ENCODE measurements around the gene LRCH1.

LRCH1 gene

GRCh38 chr13:46641274-46642081 lies 88.5 kb downstream of the LRCH1 start:
- no peak for DNase-seq

- DNase-seq = no peak
Measured at GRCh38 chr13:46642254-46642653, 89.3 kb downstream of the LRCH1 start.

GRCh38 chr13:46643165-46643777 lies 90.3 kb downstream of the LRCH1 start:
- DNase-seq = no peak

DNA sequence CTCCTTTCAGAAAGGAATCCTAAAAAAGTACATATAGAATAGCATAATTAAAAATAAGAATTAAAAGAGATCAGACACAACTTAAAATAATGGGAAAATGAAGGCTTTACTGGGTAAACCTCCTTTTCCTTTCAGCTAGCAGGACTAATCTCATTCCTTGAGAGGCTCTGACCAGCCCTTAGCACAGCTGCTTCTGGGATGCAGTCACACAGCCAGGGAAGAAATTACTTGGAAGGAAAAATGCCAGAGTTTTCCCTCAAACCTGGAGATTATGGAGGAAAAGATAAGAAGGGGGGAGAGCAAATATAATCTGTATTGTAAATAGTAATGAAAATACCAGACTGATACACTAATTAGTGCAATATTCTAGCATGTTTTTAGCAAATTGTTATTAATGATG lies 91.8 kb downstream of the LRCH1 start:
- no peak for DNase-seq

- no peak for DNase-seq
Measured at GRCh38 chr13:46647512-46648065, 94.6 kb downstream of the LRCH1 start.

- DNase-seq = peak; percentile 30
Measured at GRCh38 chr13:46648166-46648607, 95.2 kb downstream of the LRCH1 start.

DNA sequence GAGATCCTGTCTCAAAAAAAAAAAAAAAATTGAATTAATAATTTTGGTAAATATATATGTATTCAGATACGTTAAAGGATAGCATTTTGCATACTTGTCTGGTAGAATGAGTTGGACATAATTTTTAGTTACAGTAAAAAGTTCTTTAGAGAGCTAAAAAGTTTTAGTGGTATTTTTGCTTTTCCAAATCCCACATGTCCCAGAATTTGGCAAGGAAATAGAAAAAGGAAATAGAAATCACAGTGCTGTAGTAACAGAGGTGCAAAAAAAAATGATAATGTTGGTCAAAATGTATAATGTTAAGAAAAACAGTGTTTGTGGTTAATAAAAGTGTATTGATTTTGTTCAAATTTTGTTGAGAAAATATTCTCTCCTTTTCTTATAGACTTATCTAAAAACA lies 96.8 kb downstream of the LRCH1 start:
- DNase-seq = no peak

GRCh38 chr13:46654951-46655350 lies 102.0 kb downstream of the LRCH1 start:
- no peak for DNase-seq

- DNase-seq = no peak
Measured at GRCh38 chr13:46655377-46656180, 102.6 kb downstream of the LRCH1 start.

GRCh38 chr13:46656786-46657185 lies 103.8 kb downstream of the LRCH1 start:
- DNase-seq = no peak

DNA sequence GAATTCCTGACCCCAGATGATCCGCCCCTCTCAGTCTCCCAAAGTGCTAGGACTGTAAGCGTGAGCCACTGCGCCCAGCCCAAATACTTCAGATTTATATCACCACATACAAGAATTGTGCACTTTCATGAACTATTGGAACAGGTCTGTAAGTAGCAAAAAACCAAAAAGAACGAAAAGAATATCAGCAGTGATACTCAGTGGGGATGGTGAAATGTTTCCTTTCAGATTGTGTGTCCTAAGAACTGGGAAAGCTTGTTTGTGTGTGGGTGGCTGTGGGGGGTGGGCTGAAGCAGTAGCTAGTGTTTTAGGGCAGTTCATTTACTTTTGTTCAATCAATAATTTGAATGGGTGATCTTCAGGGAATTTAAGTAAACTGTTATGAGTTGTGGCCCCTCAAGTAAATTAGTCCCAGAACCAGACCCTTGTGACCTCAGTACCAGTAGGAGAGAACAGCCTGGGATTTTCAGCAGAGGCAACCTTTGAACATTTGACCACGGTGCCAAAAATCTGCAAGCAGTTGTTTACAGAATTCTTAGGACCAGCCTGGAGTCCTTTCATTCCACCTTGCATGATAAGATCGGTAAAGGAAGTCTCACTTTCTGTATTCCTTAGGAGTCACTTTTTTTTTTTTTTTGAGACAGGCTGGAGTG lies 106.6 kb downstream of the LRCH1 start:
- no peak for DNase-seq

DNA sequence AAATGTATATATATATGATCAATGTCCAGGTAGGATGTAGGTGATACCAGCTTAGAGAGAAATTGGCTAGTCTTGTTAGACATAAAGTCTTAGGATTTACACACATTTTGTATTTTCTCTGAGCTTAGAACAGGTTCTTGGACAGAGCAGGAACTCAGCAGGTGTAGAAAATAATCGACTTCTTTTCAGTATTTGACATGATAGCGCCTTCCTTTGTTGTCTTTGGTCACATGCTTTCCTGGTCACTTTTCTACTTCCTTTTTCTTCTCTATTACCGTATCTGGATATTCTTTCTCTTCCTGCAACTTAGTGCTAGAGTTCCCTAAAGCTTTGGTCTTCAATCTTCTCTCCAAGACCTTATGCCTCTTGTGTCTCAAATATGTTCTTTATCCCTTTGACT lies 107.4 kb downstream of the LRCH1 start:
- no peak for DNase-seq

- no peak for DNase-seq
Measured at GRCh38 chr13:46660857-46661256, 107.9 kb downstream of the LRCH1 start.

- DNase-seq = no peak
Measured at GRCh38 chr13:46662690-46663089, 109.7 kb downstream of the LRCH1 start.

GRCh38 chr13:46663206-46664037 lies 110.5 kb downstream of the LRCH1 start:
- DNase-seq = no peak

DNA sequence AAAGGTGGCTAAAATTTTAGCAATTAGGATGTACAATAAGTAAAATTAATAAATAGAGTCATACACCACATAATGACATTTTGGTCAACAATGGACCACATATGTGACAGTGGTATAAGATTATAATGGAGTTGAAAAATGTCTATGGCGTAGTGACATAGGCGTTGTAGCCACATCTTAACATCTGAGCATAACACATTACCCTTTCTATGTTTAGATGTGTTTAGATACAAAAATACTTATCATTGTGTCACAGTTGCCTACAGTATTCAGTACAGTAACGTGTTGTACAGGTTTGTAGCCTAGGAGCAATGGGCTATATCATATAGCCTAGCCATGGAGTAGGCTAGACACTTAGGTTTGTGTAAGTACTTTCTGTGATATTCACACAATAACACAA lies 111.2 kb downstream of the LRCH1 start:
- no peak for DNase-seq

DNA sequence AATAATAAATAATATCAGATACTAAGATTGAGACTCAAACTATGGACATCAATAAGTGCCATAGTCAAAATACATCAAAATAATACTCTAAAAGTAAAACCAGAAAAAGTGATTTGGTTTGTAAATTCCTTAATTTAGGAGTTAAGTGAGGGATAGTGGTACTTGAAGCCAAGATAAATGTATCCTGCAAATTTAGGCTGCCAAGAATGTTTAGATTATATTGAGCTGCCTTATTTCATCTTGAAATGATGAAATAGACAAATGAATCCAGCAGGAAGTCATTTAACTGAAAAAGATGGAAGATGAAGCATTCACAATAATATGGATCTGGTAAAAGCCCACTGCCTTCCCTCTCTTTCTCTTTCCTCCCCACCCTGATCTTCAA lies 112.3 kb downstream of the LRCH1 start:
- no peak for DNase-seq

- DNase-seq = no peak
Measured at GRCh38 chr13:46665633-46666482, 112.9 kb downstream of the LRCH1 start.

DNA sequence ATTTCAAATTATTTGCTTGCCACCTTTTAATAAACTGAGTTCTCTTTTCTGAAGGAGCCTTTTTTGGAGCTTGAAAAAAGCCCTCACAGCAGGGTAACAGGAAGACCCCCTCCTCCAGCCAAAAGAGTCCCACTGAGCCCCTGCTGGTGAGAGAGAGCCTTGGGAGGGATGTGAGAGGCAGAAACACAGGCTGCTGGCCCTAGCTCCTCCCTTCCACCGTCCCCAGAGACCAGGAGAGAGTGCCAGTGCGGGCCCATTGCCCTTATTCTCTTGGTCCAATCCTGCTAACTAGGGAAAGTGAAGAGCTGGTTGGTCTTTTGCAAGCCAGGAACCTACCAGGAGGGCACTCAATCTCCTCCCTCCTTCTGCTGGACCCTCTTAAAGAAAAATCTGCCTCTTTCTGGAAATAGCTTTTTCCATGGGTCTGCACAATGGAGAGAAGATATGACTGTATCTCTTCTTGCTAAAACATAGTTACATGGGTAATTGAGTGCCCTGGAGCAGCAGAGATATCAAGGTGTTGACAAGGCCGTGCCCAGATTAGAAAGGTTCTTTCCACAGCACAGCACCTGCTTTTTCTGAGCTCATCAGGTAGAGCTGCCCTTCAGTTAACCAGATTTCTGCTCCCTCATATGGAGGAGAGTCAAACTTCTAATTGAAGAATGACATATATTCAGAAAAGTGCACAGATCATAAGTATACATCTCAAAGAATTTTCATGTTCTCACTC lies 113.9 kb downstream of the LRCH1 start:
- DNase-seq = no peak

DNA sequence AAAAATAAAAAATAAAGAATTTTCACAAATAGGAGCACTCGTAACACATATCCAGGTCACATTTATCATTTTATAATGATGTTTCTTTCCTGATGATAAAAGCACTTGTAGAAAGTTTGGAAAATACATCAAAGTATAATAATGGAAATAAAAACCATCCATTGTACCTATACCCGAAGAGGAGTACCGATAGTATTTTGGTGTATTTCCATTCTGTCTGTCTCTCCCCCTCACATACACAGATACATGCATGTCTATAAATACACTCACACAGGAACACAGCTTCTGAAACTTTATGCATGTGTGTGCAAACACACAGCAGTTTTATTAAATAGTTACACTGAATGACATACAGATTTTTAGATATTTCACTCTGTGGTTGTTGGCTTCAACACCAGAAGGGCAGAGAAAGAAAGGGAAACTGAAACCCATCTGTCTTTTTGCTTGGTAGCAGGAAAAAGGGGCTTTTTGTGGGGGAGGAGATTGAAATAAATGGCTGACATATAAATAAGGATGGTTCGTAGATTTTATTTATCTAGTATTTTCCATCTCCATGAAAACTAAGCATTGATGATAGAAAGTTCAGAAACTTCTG lies 114.8 kb downstream of the LRCH1 start:
- no peak for DNase-seq
